ENCODE measurements around the gene KCNAB1.

DNA sequence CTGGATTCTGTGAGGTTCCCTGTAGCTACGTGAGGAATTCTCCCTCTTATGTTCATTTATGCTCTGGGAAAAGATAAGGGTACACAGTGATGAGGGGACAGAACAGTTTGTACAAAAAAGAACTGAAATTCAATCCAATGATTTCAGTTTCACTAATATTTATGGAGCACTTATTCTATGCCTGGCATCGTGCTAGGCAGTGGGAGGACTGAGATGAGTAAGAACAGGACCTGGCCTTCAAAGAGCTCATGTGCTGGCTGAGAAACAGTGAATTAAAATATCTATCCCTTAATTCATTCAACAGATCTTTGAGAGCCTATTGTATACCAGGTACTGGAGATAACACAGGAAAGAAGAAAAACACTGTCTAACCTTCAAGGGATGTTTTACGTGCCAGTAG, 412.4 kb downstream of the KCNAB1 start:
- TF ChIP-seq ARNTL (CRISPR knock-in tag; IDR thresholded peaks at IDR 0.05; ENCODE audit: borderline replicate concordance, low read depth), result no peak
- TF ChIP-seq, protein P1, sequence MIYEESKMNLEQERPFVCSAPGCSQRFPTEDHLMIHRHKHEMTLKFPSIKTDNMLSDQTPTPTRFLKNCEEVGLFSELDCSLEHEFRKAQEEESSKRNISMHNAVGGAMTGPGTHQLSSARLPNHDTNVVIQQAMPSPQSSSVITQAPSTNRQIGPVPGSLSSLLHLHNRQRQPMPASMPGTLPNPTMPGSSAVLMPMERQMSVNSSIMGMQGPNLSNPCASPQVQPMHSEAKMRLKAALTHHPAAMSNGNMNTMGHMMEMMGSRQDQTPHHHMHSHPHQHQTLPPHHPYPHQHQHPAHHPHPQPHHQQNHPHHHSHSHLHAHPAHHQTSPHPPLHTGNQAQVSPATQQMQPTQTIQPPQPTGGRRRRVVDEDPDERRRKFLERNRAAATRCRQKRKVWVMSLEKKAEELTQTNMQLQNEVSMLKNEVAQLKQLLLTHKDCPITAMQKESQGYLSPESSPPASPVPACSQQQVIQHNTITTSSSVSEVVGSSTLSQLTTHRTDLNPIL (CRISPR knock-in tag; IDR thresholded peaks at IDR 0.05; ENCODE audit: low read depth), result no peak
- TF ChIP-seq, protein P2, sequence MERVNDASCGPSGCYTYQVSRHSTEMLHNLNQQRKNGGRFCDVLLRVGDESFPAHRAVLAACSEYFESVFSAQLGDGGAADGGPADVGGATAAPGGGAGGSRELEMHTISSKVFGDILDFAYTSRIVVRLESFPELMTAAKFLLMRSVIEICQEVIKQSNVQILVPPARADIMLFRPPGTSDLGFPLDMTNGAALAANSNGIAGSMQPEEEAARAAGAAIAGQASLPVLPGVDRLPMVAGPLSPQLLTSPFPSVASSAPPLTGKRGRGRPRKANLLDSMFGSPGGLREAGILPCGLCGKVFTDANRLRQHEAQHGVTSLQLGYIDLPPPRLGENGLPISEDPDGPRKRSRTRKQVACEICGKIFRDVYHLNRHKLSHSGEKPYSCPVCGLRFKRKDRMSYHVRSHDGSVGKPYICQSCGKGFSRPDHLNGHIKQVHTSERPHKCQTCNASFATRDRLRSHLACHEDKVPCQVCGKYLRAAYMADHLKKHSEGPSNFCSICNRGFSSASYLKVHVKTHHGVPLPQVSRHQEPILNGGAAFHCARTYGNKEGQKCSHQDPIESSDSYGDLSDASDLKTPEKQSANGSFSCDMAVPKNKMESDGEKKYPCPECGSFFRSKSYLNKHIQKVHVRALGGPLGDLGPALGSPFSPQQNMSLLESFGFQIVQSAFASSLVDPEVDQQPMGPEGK (CRISPR knock-in tag; IDR thresholded peaks at IDR 0.05; ENCODE audit: borderline replicate concordance), result no peak
- TF ChIP-seq, protein P3, sequence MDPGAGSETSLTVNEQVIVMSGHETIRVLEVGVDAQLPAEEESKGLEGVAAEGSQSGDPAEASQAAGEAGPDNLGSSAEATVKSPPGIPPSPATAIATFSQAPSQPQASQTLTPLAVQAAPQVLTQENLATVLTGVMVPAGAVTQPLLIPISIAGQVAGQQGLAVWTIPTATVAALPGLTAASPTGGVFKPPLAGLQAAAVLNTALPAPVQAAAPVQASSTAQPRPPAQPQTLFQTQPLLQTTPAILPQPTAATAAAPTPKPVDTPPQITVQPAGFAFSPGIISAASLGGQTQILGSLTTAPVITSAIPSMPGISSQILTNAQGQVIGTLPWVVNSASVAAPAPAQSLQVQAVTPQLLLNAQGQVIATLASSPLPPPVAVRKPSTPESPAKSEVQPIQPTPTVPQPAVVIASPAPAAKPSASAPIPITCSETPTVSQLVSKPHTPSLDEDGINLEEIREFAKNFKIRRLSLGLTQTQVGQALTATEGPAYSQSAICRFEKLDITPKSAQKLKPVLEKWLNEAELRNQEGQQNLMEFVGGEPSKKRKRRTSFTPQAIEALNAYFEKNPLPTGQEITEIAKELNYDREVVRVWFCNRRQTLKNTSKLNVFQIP (CRISPR knock-in tag; IDR thresholded peaks at IDR 0.05; ENCODE audit: borderline replicate concordance, low read depth), result no peak
- no peak for TF ChIP-seq OSR1 (CRISPR knock-in tag; IDR thresholded peaks at IDR 0.05)
- TF ChIP-seq SNAI2 (CRISPR knock-in tag; IDR thresholded peaks at IDR 0.05), result no peak
- TF ChIP-seq, protein P4, sequence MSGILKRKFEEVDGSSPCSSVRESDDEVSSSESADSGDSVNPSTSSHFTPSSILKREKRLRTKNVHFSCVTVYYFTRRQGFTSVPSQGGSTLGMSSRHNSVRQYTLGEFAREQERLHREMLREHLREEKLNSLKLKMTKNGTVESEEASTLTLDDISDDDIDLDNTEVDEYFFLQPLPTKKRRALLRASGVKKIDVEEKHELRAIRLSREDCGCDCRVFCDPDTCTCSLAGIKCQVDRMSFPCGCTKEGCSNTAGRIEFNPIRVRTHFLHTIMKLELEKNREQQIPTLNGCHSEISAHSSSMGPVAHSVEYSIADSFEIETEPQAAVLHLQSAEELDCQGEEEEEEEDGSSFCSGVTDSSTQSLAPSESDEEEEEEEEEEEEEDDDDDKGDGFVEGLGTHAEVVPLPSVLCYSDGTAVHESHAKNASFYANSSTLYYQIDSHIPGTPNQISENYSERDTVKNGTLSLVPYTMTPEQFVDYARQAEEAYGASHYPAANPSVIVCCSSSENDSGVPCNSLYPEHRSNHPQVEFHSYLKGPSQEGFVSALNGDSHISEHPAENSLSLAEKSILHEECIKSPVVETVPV (CRISPR knock-in tag; IDR thresholded peaks at IDR 0.05), result no peak
- no peak for TF ChIP-seq RARB (CRISPR knock-in tag; IDR thresholded peaks at IDR 0.05)
- TF ChIP-seq ZNF565 (CRISPR knock-in tag; conservative IDR thresholded peaks at IDR 0.05; ENCODE audit: low read depth), result no peak
- TF ChIP-seq ZFP3 (CRISPR knock-in tag; IDR thresholded peaks at IDR 0.05), result no peak
- no peak for TF ChIP-seq CSDC2 (CRISPR knock-in tag; IDR thresholded peaks at IDR 0.05)
- TF ChIP-seq TOX (CRISPR knock-in tag; IDR thresholded peaks at IDR 0.05; ENCODE audit: borderline replicate concordance), result no peak
- TF ChIP-seq, protein P5, sequence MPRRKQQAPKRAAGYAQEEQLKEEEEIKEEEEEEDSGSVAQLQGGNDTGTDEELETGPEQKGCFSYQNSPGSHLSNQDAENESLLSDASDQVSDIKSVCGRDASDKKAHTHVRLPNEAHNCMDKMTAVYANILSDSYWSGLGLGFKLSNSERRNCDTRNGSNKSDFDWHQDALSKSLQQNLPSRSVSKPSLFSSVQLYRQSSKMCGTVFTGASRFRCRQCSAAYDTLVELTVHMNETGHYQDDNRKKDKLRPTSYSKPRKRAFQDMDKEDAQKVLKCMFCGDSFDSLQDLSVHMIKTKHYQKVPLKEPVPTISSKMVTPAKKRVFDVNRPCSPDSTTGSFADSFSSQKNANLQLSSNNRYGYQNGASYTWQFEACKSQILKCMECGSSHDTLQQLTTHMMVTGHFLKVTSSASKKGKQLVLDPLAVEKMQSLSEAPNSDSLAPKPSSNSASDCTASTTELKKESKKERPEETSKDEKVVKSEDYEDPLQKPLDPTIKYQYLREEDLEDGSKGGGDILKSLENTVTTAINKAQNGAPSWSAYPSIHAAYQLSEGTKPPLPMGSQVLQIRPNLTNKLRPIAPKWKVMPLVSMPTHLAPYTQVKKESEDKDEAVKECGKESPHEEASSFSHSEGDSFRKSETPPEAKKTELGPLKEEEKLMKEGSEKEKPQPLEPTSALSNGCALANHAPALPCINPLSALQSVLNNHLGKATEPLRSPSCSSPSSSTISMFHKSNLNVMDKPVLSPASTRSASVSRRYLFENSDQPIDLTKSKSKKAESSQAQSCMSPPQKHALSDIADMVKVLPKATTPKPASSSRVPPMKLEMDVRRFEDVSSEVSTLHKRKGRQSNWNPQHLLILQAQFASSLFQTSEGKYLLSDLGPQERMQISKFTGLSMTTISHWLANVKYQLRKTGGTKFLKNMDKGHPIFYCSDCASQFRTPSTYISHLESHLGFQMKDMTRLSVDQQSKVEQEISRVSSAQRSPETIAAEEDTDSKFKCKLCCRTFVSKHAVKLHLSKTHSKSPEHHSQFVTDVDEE (CRISPR knock-in tag; IDR thresholded peaks at IDR 0.05), result no peak
- no peak for TF ChIP-seq BACH2 (CRISPR knock-in tag; IDR thresholded peaks at IDR 0.05; ENCODE audit: borderline replicate concordance)
